Measurements from ENCODE around the gene PRR9. TPM values are rescaled to one million over a fixed set of nuclear protein-coding genes. Genes with fewer than 3 reads are reported as not detected.
"Not testable (repeated sequence)": the region's sequence is repeated elsewhere in the genome, so short reads cannot be mapped to it uniquely, and the experiment has no call there.

PRR9 gene
- total RNA-seq, 4 donors from 2014 or later, result not detected

GRCh38 chr1:153217744-153218416 is 496 bp downstream of the PRR9 start:
- intact Hi-C loops (cut with DNase I), result no loop called here
- Histone ChIP-seq H3K27me3 (no peaks in the 10 kb centered on the region), H3K36me3 (no peaks in the 10 kb centered on the region), H3K4me1 (peaks cover 0 to 3% (median 0%) of the 10 kb centered on the region in 3 donors), H3K4me3 (no peak overlapping the region), H3K27ac (no peak overlapping the region), H3K9me3 (no peaks in the 10 kb centered on the region)
- TF ChIP-seq, protein P1, sequence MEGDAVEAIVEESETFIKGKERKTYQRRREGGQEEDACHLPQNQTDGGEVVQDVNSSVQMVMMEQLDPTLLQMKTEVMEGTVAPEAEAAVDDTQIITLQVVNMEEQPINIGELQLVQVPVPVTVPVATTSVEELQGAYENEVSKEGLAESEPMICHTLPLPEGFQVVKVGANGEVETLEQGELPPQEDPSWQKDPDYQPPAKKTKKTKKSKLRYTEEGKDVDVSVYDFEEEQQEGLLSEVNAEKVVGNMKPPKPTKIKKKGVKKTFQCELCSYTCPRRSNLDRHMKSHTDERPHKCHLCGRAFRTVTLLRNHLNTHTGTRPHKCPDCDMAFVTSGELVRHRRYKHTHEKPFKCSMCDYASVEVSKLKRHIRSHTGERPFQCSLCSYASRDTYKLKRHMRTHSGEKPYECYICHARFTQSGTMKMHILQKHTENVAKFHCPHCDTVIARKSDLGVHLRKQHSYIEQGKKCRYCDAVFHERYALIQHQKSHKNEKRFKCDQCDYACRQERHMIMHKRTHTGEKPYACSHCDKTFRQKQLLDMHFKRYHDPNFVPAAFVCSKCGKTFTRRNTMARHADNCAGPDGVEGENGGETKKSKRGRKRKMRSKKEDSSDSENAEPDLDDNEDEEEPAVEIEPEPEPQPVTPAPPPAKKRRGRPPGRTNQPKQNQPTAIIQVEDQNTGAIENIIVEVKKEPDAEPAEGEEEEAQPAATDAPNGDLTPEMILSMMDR (IDR thresholded peaks at IDR 0.05), result no peak
- TF ChIP-seq POLR2A (IDR thresholded peaks at IDR 0.05), result no peak
- WGBS, 2 donors, result 49 to 57% methylated on average over 2 of the region's 2 CpGs
- DNase-seq, result no peak

- H3K27ac ChIP-seq, result no peak overlapping the region
- TF ChIP-seq, protein P1 (IDR thresholded peaks at IDR 0.05), result no peak
- TF ChIP-seq POLR2A (IDR thresholded peaks at IDR 0.05), result no peak
- no peak overlapping the region for H3K4me3 ChIP-seq
- peaks cover 0 to 7% (median 0%) of the 10 kb centered on the region in 4 donors for H3K27me3 ChIP-seq
- WGBS, 2 donors, result 8 to 46% methylated on average over 2 to 5 of the region's 6 CpGs
- intact Hi-C loops (cut with DNase I), result loop anchor here (10.0 kb wide), 1 partner anchor 566 kb away; no protein-coding TSS in a partner anchor
- H3K9me3 ChIP-seq, result no peaks in the 10 kb centered on the region
- no peak for DNase-seq
- H3K36me3 ChIP-seq, result no peaks in the 10 kb centered on the region
- H3K4me1 ChIP-seq, result peaks cover 0 to 6% (median 0%) of the 10 kb centered on the region in 3 donors
Measured at GRCh38 chr1:153220606-153221303, 3.4 kb downstream of the PRR9 start.

- H3K4me1 ChIP-seq, H3K36me3 ChIP-seq, H3K27me3 ChIP-seq, H3K4me3 ChIP-seq, DNase-seq, H3K27ac ChIP-seq, H3K9me3 ChIP-seq: not testable (repeated sequence)
- 45 to 48% methylated on average over 14 to 15 of the region's 16 CpGs for WGBS, 2 donors
- TF ChIP-seq, protein P1 (IDR thresholded peaks at IDR 0.05), result peak; percentile 31 to 84 (median 73)
- intact Hi-C loops (cut with DNase I), result loop anchor here (10.0 kb wide), 1 partner anchor 568 kb away; no protein-coding TSS in a partner anchor
Measured at GRCh38 chr1:153223040-153223891, 5.9 kb downstream of the PRR9 start.

DNA sequence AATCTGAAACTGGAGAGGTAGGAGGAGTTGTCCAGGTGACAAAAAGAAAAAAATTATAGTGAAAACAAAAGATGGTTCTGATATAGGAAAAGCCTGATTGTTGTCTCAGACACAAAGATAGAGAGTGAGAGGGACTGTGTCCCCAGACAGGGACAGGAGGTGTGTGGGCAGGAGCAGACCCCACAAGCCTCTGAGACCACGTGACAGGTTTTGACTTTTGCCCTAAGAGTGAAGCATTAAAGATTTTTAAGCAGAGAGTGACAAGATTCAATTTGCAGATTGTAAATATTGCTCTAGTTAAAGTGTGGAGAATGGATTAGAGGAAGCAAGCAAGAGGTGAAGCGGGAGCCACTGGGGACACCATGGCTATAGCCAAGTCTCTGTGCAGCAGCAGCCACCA is 10.4 kb downstream of the PRR9 start:
- Histone ChIP-seq H3K36me3 (no peaks in the 10 kb centered on the region), H3K27ac (no peak overlapping the region), H3K4me3 (no peak overlapping the region), H3K9me3 (no peaks in the 10 kb centered on the region), H3K4me1 (peaks cover 0 to 27% (median 11%) of the 10 kb centered on the region in 3 donors), H3K27me3 (peaks cover 0 to 7% (median 0%) of the 10 kb centered on the region in 4 donors)
- intact Hi-C loops (cut with DNase I), result loop anchor here (10.0 kb wide), 1 partner anchor 573 kb away; no protein-coding TSS in a partner anchor
- 74 to 83% methylated on average over 2 of the region's 2 CpGs for WGBS, 2 donors
- TF ChIP-seq, protein P1 (IDR thresholded peaks at IDR 0.05), result no peak
- no peak for DNase-seq

Measured in esophagus squamous epithelium (tissue), 5 donors.